HFF-Myc (cell line): Measurements from ENCODE around the gene DPEP1.

ENCODE experiments used
- DNase-seq: peaks from one replicate; pipeline ENCODE4 v3.0.0-alpha.2; 2011; ENCODE audit warnings: low read depth; ENCODE audit errors: extremely low read depth
- H3K4me3 ChIP-seq: replicated peaks from 2 replicates; pipeline ENCODE4 v1.5.1; 2011; ENCODE audit warnings: low read depth, mild to moderate bottlenecking, control low read depth, low read length
- TF ChIP-seq, protein P1 (sequence below): IDR thresholded peaks from 2 replicates; pipeline ENCODE4 v1.5.1; 2012; ENCODE audit warnings: mild to moderate bottlenecking, low read depth, low read length, control low read depth; ENCODE audit errors: missing control alignments

The DPEP1 gene

DNA sequence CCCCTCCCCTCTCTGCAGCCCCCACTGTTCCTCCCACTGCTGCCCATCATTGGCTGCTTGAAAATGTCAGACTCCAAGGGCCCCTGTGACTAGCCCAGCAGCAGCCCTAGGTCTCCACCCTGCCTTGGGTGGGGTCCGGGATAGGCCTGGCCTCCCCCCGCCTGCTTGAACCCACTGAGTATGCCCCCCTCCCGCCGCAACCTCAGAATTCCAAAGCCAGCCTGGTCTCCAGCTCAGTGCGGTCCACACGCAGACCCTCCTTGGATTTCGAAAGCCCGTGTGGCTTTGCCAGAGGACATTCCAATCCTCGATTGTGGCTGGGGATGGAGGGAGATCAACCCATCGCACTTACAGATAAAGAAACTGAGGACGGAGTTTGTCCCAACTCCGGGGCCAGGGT is 6.4 kb downstream of the DPEP1 start:
- no peak for DNase-seq
- TF ChIP-seq, protein P1, sequence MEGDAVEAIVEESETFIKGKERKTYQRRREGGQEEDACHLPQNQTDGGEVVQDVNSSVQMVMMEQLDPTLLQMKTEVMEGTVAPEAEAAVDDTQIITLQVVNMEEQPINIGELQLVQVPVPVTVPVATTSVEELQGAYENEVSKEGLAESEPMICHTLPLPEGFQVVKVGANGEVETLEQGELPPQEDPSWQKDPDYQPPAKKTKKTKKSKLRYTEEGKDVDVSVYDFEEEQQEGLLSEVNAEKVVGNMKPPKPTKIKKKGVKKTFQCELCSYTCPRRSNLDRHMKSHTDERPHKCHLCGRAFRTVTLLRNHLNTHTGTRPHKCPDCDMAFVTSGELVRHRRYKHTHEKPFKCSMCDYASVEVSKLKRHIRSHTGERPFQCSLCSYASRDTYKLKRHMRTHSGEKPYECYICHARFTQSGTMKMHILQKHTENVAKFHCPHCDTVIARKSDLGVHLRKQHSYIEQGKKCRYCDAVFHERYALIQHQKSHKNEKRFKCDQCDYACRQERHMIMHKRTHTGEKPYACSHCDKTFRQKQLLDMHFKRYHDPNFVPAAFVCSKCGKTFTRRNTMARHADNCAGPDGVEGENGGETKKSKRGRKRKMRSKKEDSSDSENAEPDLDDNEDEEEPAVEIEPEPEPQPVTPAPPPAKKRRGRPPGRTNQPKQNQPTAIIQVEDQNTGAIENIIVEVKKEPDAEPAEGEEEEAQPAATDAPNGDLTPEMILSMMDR = no peak
- H3K4me3 ChIP-seq = no peak overlapping the region

DNA sequence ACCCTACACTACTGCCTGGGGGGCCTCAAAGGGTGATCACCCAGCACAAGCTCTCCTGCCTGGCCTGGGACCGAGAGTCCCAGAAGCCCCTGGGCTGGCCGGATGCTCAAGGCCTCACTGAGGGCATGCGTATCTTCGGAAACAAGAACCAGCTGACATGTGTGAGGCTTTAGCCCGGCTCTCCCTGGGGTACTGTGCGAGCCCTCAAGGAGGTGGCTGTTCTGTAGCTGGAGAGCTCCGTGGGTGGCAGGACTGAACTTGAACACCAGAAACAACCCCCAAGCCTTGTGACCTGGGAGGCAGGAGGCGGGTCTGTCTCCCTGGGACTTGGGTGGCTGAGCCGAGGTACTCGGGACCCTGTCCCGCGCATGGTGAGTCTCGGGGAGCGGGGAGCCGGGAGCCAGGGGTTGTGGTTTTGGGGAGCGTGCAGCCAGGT is 7.0 kb downstream of the DPEP1 start:
- H3K4me3 ChIP-seq = no peak overlapping the region
- TF ChIP-seq, protein P1 = no peak
- DNase-seq = no peak

DNA sequence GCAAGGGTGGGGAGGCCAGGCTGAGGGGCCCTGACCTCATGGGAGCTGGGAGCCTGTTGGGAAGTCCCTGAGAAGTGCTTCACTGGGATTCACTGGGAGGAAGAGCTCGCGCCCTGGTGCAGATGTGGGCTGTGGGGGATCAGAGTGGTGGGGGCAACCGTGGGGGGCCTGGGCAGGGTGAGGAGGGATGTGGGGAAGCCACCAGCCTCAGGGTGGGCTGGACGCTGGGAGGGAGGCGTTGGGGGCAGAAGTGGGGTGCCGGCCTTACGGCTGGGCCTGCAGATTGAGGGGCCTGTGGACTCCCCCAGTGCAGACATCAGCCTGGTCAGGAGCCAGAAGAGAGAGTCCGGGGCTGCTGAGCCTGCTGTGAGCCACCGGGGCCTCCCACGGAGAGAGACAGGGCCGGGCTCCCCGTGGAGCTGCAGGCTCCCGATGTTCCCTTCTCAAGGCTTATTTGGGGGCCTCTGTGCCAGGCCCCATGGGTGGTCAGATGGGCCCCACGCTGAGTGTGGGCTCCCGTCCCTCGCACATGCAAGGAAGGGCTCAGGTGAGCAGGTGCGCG is 7.8 kb downstream of the DPEP1 start:
- no peak for DNase-seq
- TF ChIP-seq, protein P1 = no peak
- H3K4me3 ChIP-seq = no peak overlapping the region

DNA sequence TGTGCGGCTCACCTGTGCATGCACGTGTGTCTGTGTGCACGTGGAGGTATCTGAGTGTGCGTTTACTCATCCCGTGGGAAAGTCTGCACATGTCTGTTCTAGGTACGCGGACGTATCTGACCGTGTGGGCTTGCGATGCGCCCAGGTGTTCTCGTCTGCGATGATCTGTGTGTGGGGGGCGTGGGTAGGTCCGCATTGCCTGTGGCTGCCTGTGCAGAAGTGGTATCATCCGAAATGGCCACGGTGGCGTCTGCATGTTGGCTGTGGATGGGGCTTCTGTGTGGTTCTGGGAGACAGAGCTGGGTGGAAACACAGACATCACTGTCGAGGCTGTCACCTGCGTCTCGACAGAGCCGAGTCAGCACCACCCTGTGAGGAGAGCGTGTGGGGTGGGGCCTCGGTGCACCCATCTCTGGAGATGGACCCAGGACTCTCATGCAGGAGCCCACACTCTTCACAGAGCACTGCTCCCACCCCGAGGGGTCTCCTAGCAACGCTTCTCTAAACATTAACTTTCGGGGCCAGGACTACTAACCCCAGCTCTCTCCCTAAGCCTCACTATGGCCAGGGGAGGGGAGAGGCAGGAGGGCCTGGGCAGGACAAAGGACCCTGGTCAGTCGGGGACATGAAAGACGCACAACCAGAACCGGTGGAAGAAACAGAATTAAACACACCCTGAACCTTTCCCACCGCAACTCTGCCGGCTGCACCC is 8.4 kb downstream of the DPEP1 start:
- TF ChIP-seq, protein P1 = no peak
- DNase-seq = no peak
- H3K4me3 ChIP-seq = no peak overlapping the region

DNA sequence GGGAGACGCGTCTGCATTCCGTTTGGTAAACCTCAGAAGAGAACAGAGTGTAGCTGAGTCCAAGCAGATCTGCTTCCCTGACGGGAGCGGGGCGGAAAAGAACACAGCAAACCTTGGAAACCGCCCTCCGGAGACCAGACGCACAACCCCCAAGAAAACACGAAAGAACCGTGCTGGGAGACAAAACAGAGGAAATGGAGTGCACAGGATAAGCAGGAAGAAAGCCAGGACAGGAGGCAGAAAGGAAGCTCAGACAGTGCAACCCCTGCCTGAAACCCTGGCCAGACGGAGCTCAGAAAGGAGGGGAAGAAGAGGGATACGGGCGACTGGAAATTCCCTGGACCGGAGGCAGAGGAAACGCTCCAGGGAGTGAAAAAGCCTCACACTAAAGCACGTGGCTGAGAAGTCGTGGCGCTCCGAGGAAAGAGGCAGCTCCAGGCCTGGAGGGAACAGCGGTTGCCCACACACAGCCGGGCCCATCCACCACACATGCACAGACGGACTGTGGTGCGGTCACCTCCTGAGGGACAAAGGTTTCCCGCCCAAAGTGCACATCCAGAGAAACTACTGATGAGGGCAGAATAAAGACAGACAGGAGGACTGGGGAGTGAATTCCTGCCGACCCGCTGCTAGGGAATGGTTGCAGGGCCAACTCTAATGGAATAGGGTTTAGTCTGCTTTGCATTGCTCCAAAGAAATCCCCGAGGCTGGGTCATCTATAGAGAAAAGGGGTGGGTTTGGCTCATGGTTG is 10.2 kb downstream of the DPEP1 start:
- DNase-seq = no peak
- H3K4me3 ChIP-seq = no peak overlapping the region
- TF ChIP-seq, protein P1 = no peak

DNA sequence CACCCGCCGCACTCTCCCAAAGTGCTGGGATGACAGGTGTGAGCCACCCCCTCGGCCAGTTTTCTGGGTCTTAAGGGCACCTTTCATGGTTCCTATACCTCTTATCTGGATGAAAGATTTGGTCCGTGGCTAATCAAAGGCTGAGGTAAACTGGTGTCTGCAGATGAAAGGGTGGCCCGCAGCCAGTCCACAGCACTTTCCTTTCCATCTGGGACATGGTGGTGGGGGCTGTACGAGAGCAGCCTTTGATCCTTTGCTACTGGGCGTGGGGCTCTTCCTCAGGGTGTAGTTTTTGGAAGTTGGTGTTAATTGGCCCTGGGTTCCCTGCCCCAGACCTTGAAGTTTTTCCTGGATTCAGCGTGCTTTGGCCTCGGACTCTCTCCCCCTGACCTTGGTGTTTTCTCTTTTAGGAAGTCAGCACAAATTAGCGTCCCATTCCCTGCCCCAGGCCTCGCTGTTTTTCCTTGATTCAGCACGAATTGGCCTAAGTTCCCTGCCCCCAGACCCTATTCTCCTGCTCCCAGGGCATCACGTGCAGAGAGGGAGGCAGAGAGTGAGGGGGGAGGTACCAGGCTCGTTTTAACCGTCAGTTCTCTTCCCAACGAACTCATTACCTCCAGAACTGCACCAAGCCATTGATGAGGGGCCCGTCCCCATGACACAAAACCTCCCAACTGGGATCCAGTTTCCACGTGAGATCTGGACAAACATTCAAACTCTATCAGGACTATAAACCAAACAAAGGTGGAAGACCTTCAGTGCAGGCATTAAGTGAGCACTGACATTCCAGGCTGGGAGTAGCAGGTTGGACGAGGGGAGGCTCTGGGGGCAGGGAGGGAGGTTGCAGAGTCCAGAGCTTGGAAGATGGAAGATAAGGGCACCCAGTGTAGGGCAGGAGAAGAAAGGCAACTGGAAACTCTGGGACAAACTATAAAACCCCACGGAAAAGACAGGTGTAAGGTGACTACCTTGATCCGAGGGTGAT is 11.6 kb downstream of the DPEP1 start:
- no peak for DNase-seq
- H3K4me3 ChIP-seq = no peak overlapping the region
- TF ChIP-seq, protein P1 = no peak
